Stimulated activated CD4-positive, alpha-beta T cell treated with anti-CD3 and anti-CD28 coated beads, Interleukin-1b, Interleukin-23, amount 100 ng/mL, for 48 hours (primary cell): ENCODE measurements around the gene IL1RAPL2.
"Not testable (repeated sequence)": the region's sequence is repeated elsewhere in the genome, so short reads cannot be mapped to it uniquely, and the experiment has no call there.

Experiments
- DNase-seq: peaks from one replicate; pipeline ENCODE4 v3.0.0-alpha.2; 2020

Gene IL1RAPL2

GRCh38 chrX:105191878-105192277 lies 625.9 kb downstream of the IL1RAPL2 start:
- DNase-seq: no peak

- DNase-seq: no peak
These were observed 643.4 kb downstream of the IL1RAPL2 start for GRCh38 chrX:105209406-105209805.

- no peak for DNase-seq
These were observed 644.3 kb downstream of the IL1RAPL2 start for GRCh38 chrX:105210258-105210657.

GRCh38 chrX:105211066-105211575 lies 645.1 kb downstream of the IL1RAPL2 start:
- no peak for DNase-seq

GRCh38 chrX:105219454-105220401 lies 653.7 kb downstream of the IL1RAPL2 start:
- no peak for DNase-seq

- no peak for DNase-seq
These were observed 654.6 kb downstream of the IL1RAPL2 start, which contains the start of gene TEX13A for GRCh38 chrX:105220636-105221035. TSS of gene TEX13A (minus strand) at chrX:105220694. CDS start at chrX:105220397, 297 bp downstream.

- no peak for DNase-seq
These were observed 655.4 kb downstream of the IL1RAPL2 start for GRCh38 chrX:105221374-105221773.

- no peak for DNase-seq
These were observed 660.5 kb downstream of the IL1RAPL2 start for GRCh38 chrX:105226499-105226898.

GRCh38 chrX:105228602-105229001 lies 662.6 kb downstream of the IL1RAPL2 start:
- no peak for DNase-seq

- no peak for DNase-seq
These were observed 663.1 kb downstream of the IL1RAPL2 start for GRCh38 chrX:105229146-105229545.

- not testable (repeated sequence) for DNase-seq
These were observed 671.4 kb downstream of the IL1RAPL2 start for GRCh38 chrX:105237407-105237806.

GRCh38 chrX:105241056-105241455 lies 675.1 kb downstream of the IL1RAPL2 start:
- no peak for DNase-seq

- no peak for DNase-seq
These were observed 694.5 kb downstream of the IL1RAPL2 start for GRCh38 chrX:105260291-105261043.

- DNase-seq: no peak
These were observed 697.2 kb downstream of the IL1RAPL2 start for GRCh38 chrX:105263171-105263570.

- DNase-seq: no peak
These were observed 697.8 kb downstream of the IL1RAPL2 start for GRCh38 chrX:105263801-105264200.

- no peak for DNase-seq
These were observed 699.1 kb downstream of the IL1RAPL2 start for GRCh38 chrX:105265093-105265492.

GRCh38 chrX:105266456-105266855 lies 700.5 kb downstream of the IL1RAPL2 start:
- DNase-seq: no peak

GRCh38 chrX:105267167-105267566 lies 701.2 kb downstream of the IL1RAPL2 start:
- DNase-seq: no peak

- no peak for DNase-seq
These were observed 703.4 kb downstream of the IL1RAPL2 start for GRCh38 chrX:105269386-105269785.

GRCh38 chrX:105273326-105273725 lies 707.3 kb downstream of the IL1RAPL2 start:
- no peak for DNase-seq

- DNase-seq: no peak
These were observed 708.1 kb downstream of the IL1RAPL2 start for GRCh38 chrX:105274091-105274490.

GRCh38 chrX:105277132-105277531 lies 711.1 kb downstream of the IL1RAPL2 start:
- no peak for DNase-seq

GRCh38 chrX:105282077-105282476 lies 716.1 kb downstream of the IL1RAPL2 start:
- DNase-seq: no peak

GRCh38 chrX:105297041-105297440 lies 731.0 kb downstream of the IL1RAPL2 start:
- no peak for DNase-seq
